Urothelium cell line (cell line): ENCODE results near the gene DNAI2.
"Not testable (repeated sequence)": the region's sequence is repeated elsewhere in the genome, so short reads cannot be mapped to it uniquely, and the experiment has no call there.

Experiments used
- DNase-seq: peaks from one replicate; pipeline ENCODE4 v3.0.0; 2011; ENCODE audit warnings: low spot score, mixed read lengths
- FAIRE-seq: peaks from 2 replicates; lab custom pipeline; 2011; peaks lifted over from hg19 to GRCh38; lab: Jason Lieb, UNC

The DNAI2 gene

DNA sequence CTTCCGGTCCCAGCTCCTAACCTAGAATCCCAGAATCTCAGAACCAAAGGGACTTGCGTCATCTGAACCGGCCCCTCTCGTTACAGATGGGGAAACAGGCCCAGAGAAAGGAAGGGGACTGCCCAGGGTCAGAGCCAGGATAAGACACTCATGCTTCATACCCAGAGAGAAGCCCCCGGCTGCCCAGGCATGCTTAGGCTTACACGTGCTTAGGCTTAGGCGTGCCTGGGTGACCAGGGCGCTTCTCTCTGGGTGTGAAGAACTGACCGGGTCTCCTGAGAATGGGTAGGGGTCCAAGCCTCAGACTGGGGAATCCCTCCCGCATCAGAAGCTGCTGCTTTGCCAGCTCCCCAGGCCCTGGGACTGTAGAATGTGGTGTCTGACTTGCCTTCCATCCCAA is 29.9 kb upstream of the DNAI2 start:
- DNase-seq, result no peak
- FAIRE-seq, result no peak

GRCh38 chr17:74244548-74244947 is 29.5 kb upstream of the DNAI2 start:
- DNase-seq (no peak), FAIRE-seq (no peak)

- FAIRE-seq (no peak), DNase-seq (no peak)
Measured at GRCh38 chr17:74245145-74245831, 28.7 kb upstream of the DNAI2 start.

- DNase-seq (no peak), FAIRE-seq (no peak)
Measured at GRCh38 chr17:74245871-74246270, 28.2 kb upstream of the DNAI2 start.

- DNase-seq, result no peak
- FAIRE-seq, result no peak
Measured at GRCh38 chr17:74249590-74250270, 24.3 kb upstream of the DNAI2 start.

GRCh38 chr17:74250324-74250995 is 23.6 kb upstream of the DNAI2 start:
- no peak for DNase-seq
- peak; percentile 20 for FAIRE-seq

DNA sequence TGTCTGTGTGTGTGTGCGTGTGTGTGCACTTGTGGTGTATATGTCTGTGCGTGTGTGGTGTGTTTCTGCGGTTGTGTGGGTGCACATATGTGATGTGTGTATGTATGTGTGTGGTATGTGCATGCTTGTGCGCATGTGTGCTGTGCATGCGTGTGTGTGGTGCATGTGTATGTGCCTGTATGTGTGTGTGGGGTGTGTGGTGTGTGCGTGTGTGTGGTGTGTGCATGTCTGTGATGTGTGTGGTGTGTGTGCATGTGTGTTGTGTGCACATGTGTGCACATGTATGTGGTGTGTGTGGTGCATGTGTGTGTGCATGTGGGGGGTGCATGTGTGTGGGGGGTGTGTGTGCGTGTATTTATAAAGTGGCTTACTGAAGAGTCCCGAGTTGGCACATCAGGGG is 23.0 kb upstream of the DNAI2 start:
- FAIRE-seq (peak; percentile 99), DNase-seq (no peak)

DNA sequence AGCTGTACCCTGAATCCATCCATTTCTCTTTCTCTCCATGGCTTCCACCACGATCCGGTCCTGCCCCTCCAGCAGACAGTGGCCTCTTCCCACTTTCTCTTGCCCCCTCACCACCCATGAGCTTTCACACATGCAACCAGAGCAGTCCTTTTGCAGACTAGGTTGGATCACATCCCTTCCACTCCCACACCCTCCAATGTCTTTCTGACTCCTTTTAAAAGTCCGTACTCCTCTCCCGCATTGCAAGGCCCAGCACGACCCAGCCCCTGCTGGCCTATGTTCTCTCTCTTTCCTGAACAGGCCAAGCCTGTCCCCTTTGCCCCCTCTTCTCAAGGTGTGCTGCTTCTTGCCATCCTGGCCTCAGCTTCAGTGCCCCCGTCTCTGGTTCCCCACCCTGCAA is 22.5 kb upstream of the DNAI2 start:
- FAIRE-seq, result no peak
- no peak for DNase-seq

DNA sequence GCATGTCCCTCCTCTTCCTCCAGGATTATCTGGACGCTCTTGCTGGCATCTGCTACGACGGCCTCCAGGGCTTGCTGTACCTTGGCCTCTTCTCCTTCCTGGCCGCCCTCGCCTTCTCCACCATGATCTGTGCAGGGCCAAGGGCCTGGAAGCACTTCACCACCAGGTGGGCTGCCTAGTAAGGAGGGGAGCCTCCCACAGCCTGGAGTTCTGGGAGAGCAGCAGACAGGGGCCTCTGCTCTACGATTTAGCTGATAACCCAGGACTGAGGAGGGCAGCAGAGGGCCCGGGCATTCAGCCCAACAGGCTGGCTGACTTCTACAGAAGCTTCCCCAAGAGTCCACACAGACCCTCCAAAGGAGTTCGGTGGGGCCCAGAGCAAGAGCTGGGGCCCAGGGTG is 21.8 kb upstream of the DNAI2 start:
- FAIRE-seq, result no peak
- DNase-seq, result no peak

GRCh38 chr17:74253036-74253435 is 21.0 kb upstream of the DNAI2 start:
- DNase-seq (no peak), FAIRE-seq (peak; percentile 84)

GRCh38 chr17:74257311-74257710 is 16.7 kb upstream of the DNAI2 start:
- DNase-seq (no peak), FAIRE-seq (no peak)

- FAIRE-seq (peak; percentile 32), DNase-seq (no peak)
Measured at GRCh38 chr17:74259667-74260524, 14.1 kb upstream of the DNAI2 start.

- no peak for FAIRE-seq
- DNase-seq, result no peak
Measured at GRCh38 chr17:74260525-74260850, 13.5 kb upstream of the DNAI2 start.

DNA sequence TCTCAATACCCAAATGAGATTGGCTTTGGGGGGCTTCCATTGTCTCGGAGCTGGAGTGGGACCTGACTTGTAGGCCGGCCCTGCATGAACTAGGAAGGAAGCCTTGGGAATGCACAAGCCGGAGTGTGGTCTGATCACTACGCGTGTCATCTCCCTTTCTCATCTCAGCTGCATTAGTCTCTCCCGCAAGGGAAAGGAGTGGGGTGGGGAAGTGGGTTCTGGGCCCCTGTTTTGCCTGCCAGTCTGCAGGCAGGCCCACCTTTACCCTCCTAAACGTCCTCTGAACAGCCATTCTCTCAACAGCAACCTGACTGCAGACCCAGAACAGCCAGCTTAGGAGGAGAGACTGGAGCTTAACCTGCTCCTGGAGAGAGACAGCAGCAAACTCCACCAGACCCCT is 11.4 kb upstream of the DNAI2 start:
- FAIRE-seq, result no peak
- DNase-seq, result no peak

DNA sequence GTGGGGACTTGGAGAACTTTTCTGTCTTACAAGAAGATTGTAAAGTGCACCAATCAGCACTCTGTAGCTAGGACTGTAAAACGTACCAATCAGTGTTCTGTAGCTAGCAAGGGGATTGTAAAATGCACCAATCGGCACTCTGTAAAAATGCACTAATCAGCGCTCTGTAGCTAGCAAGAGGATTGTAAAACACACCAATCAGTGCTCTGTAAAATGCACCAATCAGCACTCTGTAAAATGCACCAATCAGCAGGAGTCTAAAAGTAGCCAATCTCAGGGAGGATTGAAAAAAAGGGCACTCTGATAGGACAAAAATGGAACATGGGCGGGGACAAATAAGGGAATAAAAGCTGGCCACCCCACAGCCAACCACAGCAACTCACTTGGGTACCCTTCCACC is 7.0 kb upstream of the DNAI2 start:
- not testable (repeated sequence) for DNase-seq, FAIRE-seq

- FAIRE-seq, result peak; percentile 68
- DNase-seq, result no peak
Measured at GRCh38 chr17:74267579-74267978, 6.5 kb upstream of the DNAI2 start.

DNA sequence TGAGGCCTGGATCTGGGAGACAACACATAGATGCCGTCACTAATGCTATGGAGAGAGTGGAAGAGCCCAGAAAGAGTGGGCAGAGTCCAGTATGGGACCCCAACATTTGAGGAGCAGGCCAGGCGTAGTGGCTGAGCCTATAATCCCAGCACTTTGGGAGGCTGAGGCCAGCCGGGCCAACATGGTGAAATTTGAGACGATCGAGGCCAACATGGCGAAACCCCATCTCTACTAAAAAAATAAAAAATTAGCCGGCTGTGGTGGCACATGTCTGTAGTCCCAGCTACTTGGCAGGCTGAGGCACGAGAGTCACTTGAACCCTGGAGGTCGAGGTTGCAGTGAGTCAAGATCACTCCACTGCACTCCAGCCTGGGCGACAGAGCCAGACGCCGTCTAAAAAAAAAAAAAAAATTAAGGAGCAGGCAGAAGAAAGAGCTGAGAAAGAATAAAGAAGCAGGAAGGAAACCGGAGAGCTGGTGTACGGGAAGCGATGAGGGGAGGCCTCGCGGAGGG is 6.0 kb upstream of the DNAI2 start:
- DNase-seq (no peak), FAIRE-seq (no peak)

GRCh38 chr17:74268558-74268957 is 5.5 kb upstream of the DNAI2 start:
- DNase-seq, result no peak
- no peak for FAIRE-seq

DNA sequence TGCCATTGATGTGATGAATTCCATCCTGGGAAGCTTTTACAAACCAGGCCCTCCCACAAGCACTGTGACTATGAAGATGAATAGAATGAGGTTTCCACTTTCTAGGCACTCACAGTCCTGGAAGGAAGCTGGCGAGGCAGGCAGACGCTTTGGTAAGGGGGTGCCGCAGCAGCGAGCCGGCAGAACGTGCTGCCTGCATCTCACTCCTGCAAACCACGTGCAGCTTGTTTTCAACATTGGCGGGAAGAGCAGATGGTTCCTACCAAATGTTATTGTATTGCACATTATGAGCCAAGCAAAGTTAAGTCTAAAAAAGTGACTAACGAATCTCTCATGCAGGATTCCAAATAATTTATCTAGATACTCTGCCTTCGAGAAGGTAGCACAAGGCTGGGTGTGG is 3.7 kb upstream of the DNAI2 start:
- FAIRE-seq, result no peak

GRCh38 chr17:74271281-74271680 is 2.8 kb upstream of the DNAI2 start:
- FAIRE-seq (no peak), DNase-seq (no peak)

More for the DNA sequence above, 3.7 kb upstream of the DNAI2 start:
- DNase-seq, result no peak

- FAIRE-seq, result no peak
- DNase-seq, result no peak
Measured at GRCh38 chr17:74271901-74272561, 2.0 kb upstream of the DNAI2 start.
